RPMI8226 (cell line): ENCODE results near the gene MAPK11.

Experiments used
- DNase-seq: peaks from one replicate; pipeline ENCODE4 v3.0.0-alpha.2; 2015

The MAPK11 gene

GRCh38 chr22:50220603-50221409, 49.4 kb downstream of the MAPK11 start:
- DNase-seq: no peak

- no peak for DNase-seq
These were observed 50.2 kb downstream of the MAPK11 start for GRCh38 chr22:50219800-50220602.

GRCh38 chr22:50218996-50219727, 51.0 kb downstream of the MAPK11 start:
- DNase-seq: no peak

- DNase-seq: no peak
These were observed 51.8 kb downstream of the MAPK11 start for GRCh38 chr22:50218153-50218995.

- no peak for DNase-seq
These were observed 52.5 kb downstream of the MAPK11 start for GRCh38 chr22:50217543-50218152.

GRCh38 chr22:50216684-50217520, 53.3 kb downstream of the MAPK11 start:
- DNase-seq: no peak

- no peak for DNase-seq
These were observed 54.0 kb downstream of the MAPK11 start for GRCh38 chr22:50216055-50216683.

- no peak for DNase-seq
These were observed 54.7 kb downstream of the MAPK11 start for GRCh38 chr22:50215297-50216054.
